ENCODE data around the gene FILIP1.

The FILIP1 gene

GRCh38 chr6:75512591-75512990 lies 19.0 kb upstream of the FILIP1 start:
- ChIA-PET POLR2A (no interaction called here), CTCF (interaction anchor here (1.8 kb wide), 1 partner anchor 12 kb away, joined by 5 read pairs; no protein-coding TSS in a partner anchor)
- DNase-seq (ENCODE audit: low read depth, low spot score) = no peak
- no peak overlapping the region for H3K4me3 ChIP-seq (ENCODE audit: low read depth, low read length)
- no peak for TF ChIP-seq CTCF (IDR thresholded peaks at IDR 0.05; ENCODE audit: insufficient read depth, low read length, missing control alignments)

GRCh38 chr6:75505424-75505823 lies 11.8 kb upstream of the FILIP1 start:
- CTCF ChIA-PET = interaction anchor here (0.7 to 2.9 kb wide), 11 partner anchors 8 to 239 kb away, joined by 3 to 14 read pairs (median 3); no protein-coding TSS in a partner anchor
- POLR2A ChIA-PET = no interaction called here
- no peak for TF ChIP-seq CTCF (IDR thresholded peaks at IDR 0.05; ENCODE audit: insufficient read depth, low read length, missing control alignments)
- H3K4me3 ChIP-seq (ENCODE audit: low read depth, low read length) = no peak overlapping the region
- DNase-seq (ENCODE audit: low read depth, low spot score) = no peak

- TF ChIP-seq CTCF (IDR thresholded peaks at IDR 0.05; ENCODE audit: insufficient read depth, low read length, missing control alignments) = peak; percentile 16
- ChIA-PET POLR2A (no interaction called here), CTCF (interaction anchor here (0.7 to 2.9 kb wide), 19 partner anchors 8 to 247 kb away, joined by 3 to 14 read pairs (median 3); no protein-coding TSS in a partner anchor)
- DNase-seq (ENCODE audit: low read depth, low spot score) = no peak
- H3K4me3 ChIP-seq (ENCODE audit: low read depth, low read length) = no peak overlapping the region
Measured at GRCh38 chr6:75504465-75505222, 11.0 kb upstream of the FILIP1 start.

GRCh38 chr6:75503291-75503690 lies 9.7 kb upstream of the FILIP1 start:
- CTCF ChIA-PET = interaction anchor here (0.8 to 2.9 kb wide), 7 partner anchors 10 to 242 kb away, joined by 3 to 14 read pairs (median 5); no protein-coding TSS in a partner anchor

GRCh38 chr6:75502884-75503283 lies 9.3 kb upstream of the FILIP1 start:
- ChIA-PET CTCF (interaction anchor here (0.8 to 2.9 kb wide), 4 partner anchors 11 to 242 kb away, joined by 3 to 13 read pairs (median 4); no protein-coding TSS in a partner anchor), POLR2A (no interaction called here)
- DNase-seq (ENCODE audit: low read depth, low spot score) = no peak
- no peak overlapping the region for H3K4me3 ChIP-seq (ENCODE audit: low read depth, low read length)
- TF ChIP-seq CTCF (IDR thresholded peaks at IDR 0.05; ENCODE audit: insufficient read depth, low read length, missing control alignments) = no peak

More at GRCh38 chr6:75503291-75503690, 9.7 kb upstream of the FILIP1 start:
- no peak for DNase-seq (ENCODE audit: low read depth, low spot score)
- POLR2A ChIA-PET = no interaction called here
- no peak overlapping the region for H3K4me3 ChIP-seq (ENCODE audit: low read depth, low read length)
- no peak for TF ChIP-seq CTCF (IDR thresholded peaks at IDR 0.05; ENCODE audit: insufficient read depth, low read length, missing control alignments)

GRCh38 chr6:75501756-75502155 lies 8.2 kb upstream of the FILIP1 start:
- no peak overlapping the region for H3K4me3 ChIP-seq (ENCODE audit: low read depth, low read length)
- ChIA-PET CTCF (interaction anchor here (0.7 to 1.5 kb wide), 4 partner anchors 10 to 235 kb away, joined by 3 read pairs; no protein-coding TSS in a partner anchor), POLR2A (no interaction called here)
- no peak for TF ChIP-seq CTCF (IDR thresholded peaks at IDR 0.05; ENCODE audit: insufficient read depth, low read length, missing control alignments)
- no peak for DNase-seq (ENCODE audit: low read depth, low spot score)

All from AG04449 (cell line).